NK-92 (cell line): ENCODE measurements around the gene CFAP70.

Source experiments
- DNase-seq: peaks from one replicate; lab custom pipeline; 2025; ENCODE audit not compliant: unreplicated experiment; lab: John Stamatoyannopoulos, UW

The CFAP70 gene

DNA sequence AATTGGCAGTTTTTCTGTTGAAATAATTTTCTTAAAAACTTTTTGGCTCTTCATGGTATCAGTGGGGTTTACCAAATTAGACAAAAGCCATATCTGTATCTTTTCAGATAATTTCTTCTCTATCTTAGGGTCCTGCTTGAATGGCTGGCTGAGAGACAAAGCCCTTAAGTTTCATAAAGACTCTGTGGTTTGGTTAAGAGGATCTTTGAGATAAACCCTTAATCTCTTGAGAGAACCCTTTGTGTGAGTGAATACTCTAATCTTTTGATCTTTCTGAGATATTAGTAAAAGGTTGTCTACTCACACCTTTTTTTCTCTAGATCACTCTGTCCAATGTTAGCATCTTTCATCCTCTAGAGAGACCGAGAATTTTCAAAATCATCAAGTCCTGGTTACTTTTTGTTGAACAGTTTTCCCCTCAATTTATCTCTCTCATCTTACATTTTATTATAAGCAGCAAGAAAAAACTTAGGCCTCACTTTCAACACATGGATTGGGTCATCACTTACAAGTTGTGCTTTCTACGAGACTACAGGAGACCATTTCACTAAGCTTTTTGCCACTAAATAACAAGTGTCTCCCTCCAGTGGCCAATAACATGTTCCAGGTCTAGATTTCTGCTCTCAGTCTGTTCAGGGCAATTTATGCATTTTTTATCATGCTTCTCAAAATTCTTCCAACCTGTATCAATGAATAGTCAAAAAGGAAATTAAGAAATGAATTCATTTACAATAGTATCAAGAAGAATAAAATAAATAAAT is 140.1 kb downstream of the CFAP70 start:
- no peak for DNase-seq

DNA sequence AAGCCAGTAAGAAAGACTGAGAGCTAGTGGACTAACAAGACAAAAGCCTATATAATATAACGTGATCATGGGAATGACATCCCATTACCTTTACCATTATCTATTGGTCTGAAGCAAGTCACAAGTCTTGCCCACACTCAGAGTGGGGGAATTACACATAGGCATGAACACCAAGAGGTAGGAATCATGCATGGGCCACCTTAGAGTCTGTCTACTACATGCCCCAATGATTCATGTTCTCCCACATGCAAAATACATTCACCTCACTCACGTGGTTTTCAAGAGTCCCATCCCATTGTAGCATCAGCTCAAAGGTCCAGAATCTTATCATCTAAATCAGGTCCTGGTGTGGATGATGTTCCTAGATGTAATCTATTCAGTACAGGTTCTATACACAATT is 141.0 kb downstream of the CFAP70 start:
- DNase-seq, result no peak

DNA sequence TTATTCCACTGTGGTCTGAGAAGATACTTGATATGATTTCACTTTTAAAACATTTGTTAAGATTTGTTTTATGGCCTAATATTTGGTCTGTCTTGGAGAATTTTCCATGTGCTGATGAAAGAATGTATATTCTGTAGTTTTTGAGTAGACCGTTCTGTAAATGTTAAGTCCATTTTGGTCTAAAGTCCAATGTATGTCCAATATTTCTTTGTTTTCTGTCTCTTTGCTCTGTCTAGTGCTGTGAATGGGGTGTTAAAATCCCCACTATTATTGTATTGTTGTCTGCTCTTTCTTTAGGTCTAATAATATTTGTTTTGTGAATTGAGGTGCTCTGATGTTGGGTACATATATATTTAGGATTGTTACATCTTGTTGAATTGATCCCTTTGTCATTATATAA is 142.9 kb downstream of the CFAP70 start:
- DNase-seq, result no peak

DNA sequence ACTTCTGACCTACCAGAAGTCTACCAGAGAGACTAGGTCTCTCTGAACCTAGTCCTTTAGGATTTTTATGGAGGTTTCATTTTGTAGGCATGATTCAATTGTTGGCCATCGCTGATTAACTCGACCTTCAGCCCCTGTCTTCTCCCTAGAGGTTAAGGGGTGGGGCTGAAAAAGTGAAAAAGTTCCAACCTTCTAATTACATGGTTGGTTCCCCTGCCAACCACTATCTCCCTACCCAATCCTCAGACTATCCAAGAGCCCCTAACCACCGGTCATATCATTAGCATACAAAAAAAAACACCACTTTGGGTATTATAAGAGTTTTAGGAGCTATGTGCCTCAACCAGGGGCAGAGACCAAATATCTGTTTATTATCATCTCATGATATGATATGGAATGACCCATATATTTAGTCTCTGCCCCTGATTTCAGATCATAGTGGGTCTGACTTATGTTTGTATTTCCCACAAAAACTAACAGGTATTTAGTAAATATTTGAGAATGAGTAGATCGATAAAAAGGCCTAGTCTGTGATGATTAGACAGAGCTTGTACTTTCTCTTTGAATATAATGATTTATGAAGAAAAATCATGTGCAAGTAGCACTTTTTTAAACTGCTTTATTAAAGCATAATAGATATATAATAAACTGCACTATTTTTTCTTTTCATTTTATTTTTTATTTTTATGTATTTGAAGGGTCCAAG is 147.4 kb downstream of the CFAP70 start:
- no peak for DNase-seq

DNA sequence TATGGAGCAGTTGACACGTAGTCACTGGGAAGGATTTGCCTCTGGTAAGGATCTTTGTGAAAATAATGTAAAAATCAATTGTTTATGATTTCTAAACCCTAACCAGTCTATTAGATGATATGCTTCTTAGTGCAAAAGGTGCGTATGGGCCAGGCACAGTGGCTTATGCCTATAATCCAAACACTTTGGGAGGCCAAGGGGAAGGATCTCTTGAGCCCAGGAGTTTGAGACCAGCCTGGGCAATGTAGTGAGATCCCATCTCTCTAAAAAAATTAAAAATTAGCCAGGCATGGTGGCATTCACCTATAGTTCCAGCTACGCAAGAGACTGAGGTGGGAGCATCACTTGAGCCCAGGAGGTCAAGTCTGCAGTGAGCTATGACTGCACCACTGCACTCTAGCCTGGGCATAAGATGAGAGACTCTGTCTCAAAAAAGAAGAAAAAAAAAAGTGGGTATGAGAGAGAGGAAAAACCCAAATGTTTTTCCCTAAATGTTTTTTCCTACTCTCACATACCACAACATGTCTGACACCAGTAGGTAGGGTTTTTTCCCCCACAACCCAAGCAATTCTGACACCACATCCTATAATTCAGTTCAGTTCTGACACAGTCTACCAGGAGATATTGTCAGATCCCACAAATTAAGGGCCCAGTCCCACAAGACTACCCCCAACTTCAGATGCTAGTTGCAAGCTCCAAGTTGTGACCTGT is 148.1 kb downstream of the CFAP70 start:
- DNase-seq, result no peak

DNA sequence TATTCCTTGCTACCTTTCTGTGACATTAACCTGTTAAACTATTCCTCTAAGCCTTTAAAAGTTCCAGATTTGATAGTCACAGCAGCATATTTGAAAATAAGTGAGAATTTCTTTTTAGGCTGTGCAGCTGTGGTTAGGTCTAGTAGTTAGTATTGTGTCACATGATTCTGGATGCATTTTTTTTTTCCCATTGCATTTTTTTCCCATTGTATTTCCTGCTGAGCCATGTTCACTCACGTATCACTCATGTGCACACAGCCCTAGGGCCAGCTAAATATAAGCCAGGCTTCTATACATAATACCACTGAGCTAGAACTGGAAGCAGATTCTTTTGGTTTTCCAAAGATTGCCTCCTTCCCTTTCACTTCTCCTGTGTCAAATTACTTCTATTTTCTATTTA is 149.0 kb downstream of the CFAP70 start:
- no peak for DNase-seq

DNA sequence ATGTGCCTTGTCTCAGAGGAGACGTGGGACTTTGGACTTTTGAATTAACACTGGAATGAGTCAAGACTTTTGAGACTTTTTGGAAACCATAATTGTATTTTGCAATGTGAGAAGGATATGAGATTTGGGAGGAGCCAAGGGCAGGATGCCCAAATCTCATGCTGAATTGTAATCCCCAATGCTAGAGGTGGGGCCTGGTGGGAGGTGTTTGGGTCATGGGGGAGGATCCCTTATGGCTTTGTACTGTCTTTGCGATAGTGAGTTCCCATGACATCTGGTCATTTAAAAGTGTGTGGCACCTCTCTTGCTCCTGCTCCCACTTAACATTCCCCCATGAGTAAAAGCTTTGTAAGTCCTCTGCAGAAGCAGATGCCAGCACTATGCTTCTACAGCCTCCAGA is 150.8 kb downstream of the CFAP70 start:
- no peak for DNase-seq

DNA sequence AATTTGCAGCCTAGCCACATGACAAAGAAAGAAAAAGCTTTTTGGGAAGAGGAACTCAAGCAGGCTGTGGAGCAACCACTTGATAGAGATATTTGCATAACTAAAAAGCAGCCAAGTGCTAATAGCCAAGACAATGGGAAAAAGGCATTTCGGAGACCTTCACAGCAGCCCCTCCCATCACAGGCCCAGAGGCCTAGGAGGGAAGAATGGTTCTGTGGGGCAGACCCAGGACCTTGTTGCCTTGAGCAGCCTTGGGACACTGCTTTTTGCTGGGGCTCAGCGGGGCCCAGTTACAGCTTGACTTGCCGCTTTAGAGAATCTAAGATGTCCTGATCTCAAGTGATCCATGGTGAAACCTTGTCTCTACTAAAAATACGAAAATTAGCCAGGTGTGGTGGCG is 152.3 kb downstream of the CFAP70 start:
- DNase-seq, result no peak

DNA sequence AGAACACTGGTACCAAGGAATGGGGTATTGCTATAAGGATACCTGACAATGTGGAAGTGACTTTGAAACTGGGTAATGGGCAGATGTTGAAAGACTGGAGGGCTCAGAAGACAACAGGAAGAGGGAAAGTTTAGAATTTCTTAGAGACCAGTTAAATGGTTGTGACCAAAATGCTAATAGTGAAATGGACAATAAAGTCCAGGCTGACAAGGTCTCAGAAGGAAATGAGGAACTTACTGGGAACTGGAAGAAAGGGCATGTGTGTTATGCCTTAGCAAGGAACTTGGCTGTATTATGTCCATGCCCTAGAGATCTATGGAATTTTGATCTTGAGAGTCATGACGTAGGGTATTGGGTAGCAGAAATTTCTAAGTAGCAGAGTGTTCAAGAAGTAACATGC is 152.8 kb downstream of the CFAP70 start:
- DNase-seq, result no peak

DNA sequence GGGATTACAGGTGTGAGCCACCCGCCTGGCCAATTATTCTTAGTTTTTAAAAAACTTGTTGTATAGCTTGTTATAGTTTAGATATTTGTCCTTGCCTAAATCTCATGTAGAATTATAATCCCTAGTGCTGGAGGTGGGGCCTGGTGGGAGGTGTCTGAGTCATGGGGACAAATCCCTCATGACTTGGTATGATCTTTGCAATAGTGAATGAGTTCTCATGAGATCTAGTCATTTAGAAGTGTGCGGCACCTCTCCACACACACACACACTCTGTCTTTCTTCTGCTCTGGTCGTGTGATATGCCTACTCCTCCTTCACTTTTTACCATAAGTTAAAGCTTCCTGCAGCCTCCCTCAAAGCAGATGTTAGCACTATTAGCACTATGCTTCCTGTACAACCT is 153.6 kb downstream of the CFAP70 start:
- no peak for DNase-seq
